Astrocyte (in vitro differentiated cells and primary cell): ENCODE measurements around the gene FNDC7.

Source experiments
- EZH2 ChIP-seq: IDR thresholded peaks from 2 replicates; pipeline ENCODE4 v1.6.1; 2012; ENCODE audit warnings: mild to moderate bottlenecking, low read length, inconsistent platforms; ENCODE audit not compliant: insufficient read depth
- TF ChIP-seq, protein P1 (sequence below): IDR thresholded peaks from 2 replicates; pipeline ENCODE4 v1.5.1; 2011; ENCODE audit warnings: low read depth, mild to moderate bottlenecking, inconsistent platforms, low read length, moderate library complexity; ENCODE audit not compliant: insufficient read depth

DNA sequence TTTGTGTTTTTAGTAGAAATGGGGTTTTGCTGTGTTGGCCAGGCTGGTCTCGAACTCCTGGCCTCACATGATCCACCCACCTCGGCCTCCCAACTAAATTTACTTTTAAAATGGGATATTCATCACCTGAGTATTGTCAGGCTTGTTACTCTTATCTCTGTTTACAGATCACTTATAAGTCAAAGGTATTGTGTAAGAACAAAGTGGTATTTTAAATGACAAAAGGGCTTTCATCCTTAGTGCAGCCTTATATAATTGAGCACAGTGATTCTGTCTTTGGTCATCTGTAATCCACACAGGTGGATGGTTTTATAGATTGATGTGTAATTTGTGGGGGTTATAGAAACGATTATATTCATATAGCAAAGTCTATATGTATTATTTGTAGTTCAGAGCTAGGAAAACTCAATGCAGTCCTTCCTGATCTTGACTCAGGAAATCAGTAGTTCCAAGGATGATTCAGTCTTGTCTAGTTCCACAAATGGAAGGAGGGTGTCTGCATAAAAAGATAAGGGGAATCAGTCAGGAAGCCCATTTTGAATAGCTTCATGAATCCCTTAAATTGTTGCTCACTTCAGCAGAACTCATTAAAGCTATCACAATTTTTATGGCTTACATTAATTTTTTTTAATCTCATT lies 68.3 kb downstream of the FNDC7 start:
- TF ChIP-seq, protein P1, sequence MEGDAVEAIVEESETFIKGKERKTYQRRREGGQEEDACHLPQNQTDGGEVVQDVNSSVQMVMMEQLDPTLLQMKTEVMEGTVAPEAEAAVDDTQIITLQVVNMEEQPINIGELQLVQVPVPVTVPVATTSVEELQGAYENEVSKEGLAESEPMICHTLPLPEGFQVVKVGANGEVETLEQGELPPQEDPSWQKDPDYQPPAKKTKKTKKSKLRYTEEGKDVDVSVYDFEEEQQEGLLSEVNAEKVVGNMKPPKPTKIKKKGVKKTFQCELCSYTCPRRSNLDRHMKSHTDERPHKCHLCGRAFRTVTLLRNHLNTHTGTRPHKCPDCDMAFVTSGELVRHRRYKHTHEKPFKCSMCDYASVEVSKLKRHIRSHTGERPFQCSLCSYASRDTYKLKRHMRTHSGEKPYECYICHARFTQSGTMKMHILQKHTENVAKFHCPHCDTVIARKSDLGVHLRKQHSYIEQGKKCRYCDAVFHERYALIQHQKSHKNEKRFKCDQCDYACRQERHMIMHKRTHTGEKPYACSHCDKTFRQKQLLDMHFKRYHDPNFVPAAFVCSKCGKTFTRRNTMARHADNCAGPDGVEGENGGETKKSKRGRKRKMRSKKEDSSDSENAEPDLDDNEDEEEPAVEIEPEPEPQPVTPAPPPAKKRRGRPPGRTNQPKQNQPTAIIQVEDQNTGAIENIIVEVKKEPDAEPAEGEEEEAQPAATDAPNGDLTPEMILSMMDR, result no peak
- TF ChIP-seq EZH2, result no peak
